Peyer's patch (tissue), 4 donors: ENCODE measurements around the gene PER1. TPM values are rescaled to one million over a fixed set of nuclear protein-coding genes. Genes with fewer than 3 reads are reported as not detected.

Source experiments
- DNase-seq, 3 donors: peaks; one replicate each; pipeline ENCODE4 v3.0.0-alpha.2; 2017 to 2019
- H3K27ac ChIP-seq, 4 donors: fragments of 200-600 bp; sonication (generic); one replicate each; pipeline ENCODE4 v1.5.1; 2016 to 2019
- H3K27me3 ChIP-seq, 2 donors: fragments of 200-600 bp; sonication (generic); one replicate each; pipeline ENCODE4 v1.5.1; 2019
- H3K36me3 ChIP-seq, 3 donors: fragments of 200-600 bp; sonication (generic); one replicate each; pipeline ENCODE4 v1.5.1; 2016 to 2019
- H3K4me1 ChIP-seq, 4 donors: fragments of 200-600 bp; sonication (generic); one replicate each; pipeline ENCODE4 v1.5.1; 2016 to 2019
- H3K4me3 ChIP-seq, 4 donors: fragments of 200-600 bp; sonication (generic); 1 replicate in 3 of 4; 2 replicates in 1 of 4; pipeline ENCODE4 v1.5.1; 2016 to 2019; ENCODE audit warnings: mild to moderate bottlenecking in 1 of 4
- H3K9me3 ChIP-seq, 4 donors: fragments of 200-600 bp; sonication (generic); one replicate each; pipeline ENCODE4 v1.5.1; 2016 to 2019; ENCODE audit warnings: mild to moderate bottlenecking in 1 of 4
- POLR2A ChIP-seq, 2 donors: fragments of 450-650 bp; IDR thresholded peaks; one replicate each; pipeline ENCODE4 v1.5.1; 2017; ENCODE audit warnings: antibody characterized with exemption in 2 of 2, mild to moderate bottlenecking in 2 of 2, moderate library complexity in 2 of 2
- total RNA-seq, 4 donors: library from RNA; depleted of rRNA; stranded (reverse); fragments of >200 nt; gene quantifications; one replicate each; pipeline ENCODE4 v1.1.0, GENCODE V29; 2016
- TF ChIP-seq, protein P1 (sequence below), 6 experiments: fragments of 450-650 bp in 4 of 6; fragments of 200-600 bp in 2 of 6; sonication (generic) in 1 of 6; IDR thresholded peaks; one replicate each; pipeline ENCODE4 v1.5.1; 2017 to 2019; ENCODE audit warnings: antibody characterized with exemption in 6 of 6, mild to moderate bottlenecking in 3 of 6, moderate library complexity in 1 of 6

The PER1 gene
- total RNA-seq, 4 donors from 2014 or later: 67.6 to 143 (median 119) TPM

DNA sequence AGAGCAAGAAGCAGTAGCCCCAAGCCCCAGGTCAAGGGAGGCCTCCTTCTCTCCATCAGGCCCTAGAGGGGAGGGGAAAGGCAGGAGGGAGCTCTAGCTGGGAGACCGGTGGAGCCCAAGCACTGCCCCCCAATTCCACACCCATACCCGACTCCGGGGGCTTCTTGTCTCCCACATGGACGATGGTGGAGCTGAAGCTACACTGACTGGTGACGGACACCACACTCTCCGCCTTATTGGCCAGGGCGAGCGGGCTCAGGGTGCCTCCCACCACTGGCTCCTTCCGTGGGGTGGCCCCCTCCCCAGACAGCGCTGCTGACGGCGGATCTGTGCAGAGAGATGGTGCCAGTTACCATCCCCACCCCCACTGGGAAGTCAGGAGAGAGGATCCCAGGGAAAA is 6.4 kb downstream of the PER1 start:
- H3K9me3 ChIP-seq: no peaks in the 10 kb centered on the region
- peaks cover 0 to 100% (median 9%) of the 10 kb centered on the region in 3 donors for H3K36me3 ChIP-seq
- H3K27ac ChIP-seq: no peak overlapping the region
- H3K4me3 ChIP-seq: no peak overlapping the region
- no peak for TF ChIP-seq POLR2A (IDR thresholded peaks at IDR 0.05)
- TF ChIP-seq, protein P1, sequence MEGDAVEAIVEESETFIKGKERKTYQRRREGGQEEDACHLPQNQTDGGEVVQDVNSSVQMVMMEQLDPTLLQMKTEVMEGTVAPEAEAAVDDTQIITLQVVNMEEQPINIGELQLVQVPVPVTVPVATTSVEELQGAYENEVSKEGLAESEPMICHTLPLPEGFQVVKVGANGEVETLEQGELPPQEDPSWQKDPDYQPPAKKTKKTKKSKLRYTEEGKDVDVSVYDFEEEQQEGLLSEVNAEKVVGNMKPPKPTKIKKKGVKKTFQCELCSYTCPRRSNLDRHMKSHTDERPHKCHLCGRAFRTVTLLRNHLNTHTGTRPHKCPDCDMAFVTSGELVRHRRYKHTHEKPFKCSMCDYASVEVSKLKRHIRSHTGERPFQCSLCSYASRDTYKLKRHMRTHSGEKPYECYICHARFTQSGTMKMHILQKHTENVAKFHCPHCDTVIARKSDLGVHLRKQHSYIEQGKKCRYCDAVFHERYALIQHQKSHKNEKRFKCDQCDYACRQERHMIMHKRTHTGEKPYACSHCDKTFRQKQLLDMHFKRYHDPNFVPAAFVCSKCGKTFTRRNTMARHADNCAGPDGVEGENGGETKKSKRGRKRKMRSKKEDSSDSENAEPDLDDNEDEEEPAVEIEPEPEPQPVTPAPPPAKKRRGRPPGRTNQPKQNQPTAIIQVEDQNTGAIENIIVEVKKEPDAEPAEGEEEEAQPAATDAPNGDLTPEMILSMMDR (IDR thresholded peaks at IDR 0.05): no peak
- no peaks in the 10 kb centered on the region for H3K27me3 ChIP-seq
- peaks cover 0 to 14% (median 9%) of the 10 kb centered on the region in 4 donors for H3K4me1 ChIP-seq
- DNase-seq: no peak

DNA sequence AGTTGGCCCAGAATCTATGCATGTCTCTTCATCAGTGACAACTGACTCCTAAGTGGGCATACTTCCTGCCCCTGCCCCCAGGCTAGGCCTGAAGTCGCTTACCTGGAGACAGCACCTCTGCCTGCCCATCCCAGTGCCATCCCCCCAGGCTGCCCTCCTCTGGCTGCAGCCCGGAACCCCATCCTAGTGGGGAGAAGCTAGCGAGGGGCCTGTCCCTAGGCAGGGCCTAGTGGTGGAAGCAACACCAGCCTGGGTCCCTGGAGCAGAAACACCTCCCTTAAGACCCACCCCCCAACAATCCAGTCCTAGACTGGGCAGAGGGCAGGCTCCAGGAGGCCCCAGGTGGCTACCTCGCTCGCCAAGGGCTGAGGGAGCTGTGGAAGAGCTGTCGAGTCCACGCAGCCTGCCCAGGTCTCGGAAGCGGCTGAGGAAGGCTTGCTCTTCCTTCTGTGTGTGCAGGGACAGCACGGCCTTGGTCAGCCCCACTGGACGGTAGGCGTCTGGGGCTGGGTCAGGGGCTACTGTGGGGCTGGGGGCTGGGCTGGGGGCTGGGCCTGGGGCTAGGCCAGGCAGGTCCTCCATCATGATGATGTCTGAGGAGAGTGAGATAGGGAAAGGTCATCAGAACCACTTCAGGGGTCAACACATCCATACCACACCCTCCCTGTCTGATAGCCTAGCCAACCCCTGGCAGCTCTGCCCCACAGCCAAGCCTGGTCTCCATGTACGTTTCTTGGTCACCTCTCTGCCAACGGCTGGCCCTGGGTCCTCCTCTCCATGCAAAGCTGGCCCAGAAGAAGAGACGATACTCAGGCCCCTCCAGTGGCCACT is 7.6 kb downstream of the PER1 start:
- H3K27ac ChIP-seq: no peak overlapping the region
- DNase-seq: no peak

DNA sequence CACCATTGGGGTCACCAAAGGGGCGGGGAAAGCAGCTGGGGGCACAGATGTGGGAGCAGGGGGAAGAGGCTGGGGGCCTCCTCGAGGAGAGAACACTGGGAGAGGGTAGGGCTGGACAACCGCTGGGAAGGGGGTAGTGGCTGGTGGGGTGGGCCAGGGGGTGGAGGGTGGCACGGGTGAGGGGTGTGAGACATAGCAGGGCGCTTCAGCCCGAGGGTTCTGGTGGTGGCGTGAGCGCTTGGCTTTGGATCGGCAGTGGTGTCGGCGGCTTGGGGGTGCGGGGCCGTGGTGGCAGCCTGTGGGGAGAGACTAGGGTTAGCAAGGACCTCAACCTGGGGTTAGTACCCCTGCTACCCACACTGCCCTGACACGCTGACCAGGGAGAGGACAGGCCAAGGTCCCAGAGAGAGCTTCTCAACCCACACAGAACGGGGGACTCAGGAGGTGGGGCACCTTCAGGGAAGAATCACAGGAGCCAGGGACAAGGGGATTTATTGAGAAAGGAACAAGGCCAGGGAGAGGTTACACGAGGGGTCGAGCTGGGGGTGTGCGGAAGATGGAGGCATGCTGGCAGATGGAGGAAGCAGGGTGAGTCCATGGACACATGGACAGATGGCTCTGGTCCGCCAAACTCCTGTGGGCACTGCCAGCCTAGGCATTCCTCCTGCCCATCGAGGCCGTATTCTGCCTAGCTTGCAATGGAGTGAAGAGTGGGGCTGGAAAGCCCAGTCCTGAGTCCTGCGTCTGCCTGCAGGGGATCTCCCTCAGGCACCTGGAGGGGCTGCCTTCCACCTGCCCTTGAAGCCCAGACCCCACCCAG is 8.4 kb downstream of the PER1 start:
- Histone ChIP-seq H3K9me3 (no peaks in the 10 kb centered on the region), H3K4me3 (no peak overlapping the region), H3K27me3 (no peaks in the 10 kb centered on the region), H3K27ac (peak overlapping the region in 1 of 4 donors; percentile 7), H3K4me1 (peaks cover 0 to 10% (median 1%) of the 10 kb centered on the region in 4 donors), H3K36me3 (peaks cover 0 to 96% (median 9%) of the 10 kb centered on the region in 3 donors)
- DNase-seq: peak in 1 of 3 donors; percentile 43
- TF ChIP-seq, protein P1 (IDR thresholded peaks at IDR 0.05): no peak
- TF ChIP-seq POLR2A (IDR thresholded peaks at IDR 0.05): no peak

More for the DNA sequence above, 7.6 kb downstream of the PER1 start:
- no peaks in the 10 kb centered on the region for H3K27me3 ChIP-seq
- peaks cover 0 to 3% (median under 1%) of the 10 kb centered on the region in 4 donors for H3K4me1 ChIP-seq
- H3K4me3 ChIP-seq: no peak overlapping the region
- TF ChIP-seq POLR2A (IDR thresholded peaks at IDR 0.05): no peak
- TF ChIP-seq, protein P1 (IDR thresholded peaks at IDR 0.05): no peak
- H3K36me3 ChIP-seq: peaks cover 0 to 100% (median 9%) of the 10 kb centered on the region in 3 donors
- H3K9me3 ChIP-seq: no peaks in the 10 kb centered on the region

DNA sequence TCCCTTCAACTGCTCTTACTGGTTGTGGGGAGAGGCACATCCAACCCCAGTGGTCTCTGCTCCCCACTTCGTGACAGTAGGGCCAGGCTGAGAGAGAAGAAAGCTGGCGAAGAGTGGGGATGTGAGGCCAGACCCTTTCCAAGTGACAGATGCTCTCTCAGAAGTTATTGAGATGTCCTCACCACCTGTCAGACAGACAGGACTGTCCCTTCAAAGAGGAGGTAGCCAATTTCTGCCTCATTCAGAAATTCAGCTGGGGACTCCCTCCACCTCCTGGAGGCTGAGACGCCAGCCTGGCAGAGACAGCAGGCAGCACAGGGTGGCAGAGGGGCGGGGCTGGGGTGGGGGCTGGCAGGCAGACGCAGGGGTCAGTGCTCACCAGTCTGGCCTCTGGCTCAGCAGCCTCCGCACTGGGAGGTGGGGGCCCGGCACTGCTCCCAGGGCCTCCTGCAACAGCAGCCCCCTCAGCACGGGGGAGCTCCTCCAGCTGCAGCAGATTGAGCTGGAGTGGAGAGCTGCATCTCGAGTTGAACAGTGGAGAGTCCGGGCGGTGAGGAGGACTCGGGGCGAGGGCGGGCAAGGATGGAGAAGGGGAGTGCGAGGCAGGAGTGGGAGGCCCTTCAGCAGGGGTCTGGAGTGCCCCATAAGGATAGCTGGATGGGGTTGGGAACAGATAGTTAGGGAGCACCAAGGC is 9.2 kb downstream of the PER1 start:
- H3K27ac ChIP-seq: peak overlapping the region in 2 of 4 donors; percentile 5 to 7
- no peak overlapping the region for H3K4me3 ChIP-seq
- no peak for TF ChIP-seq POLR2A (IDR thresholded peaks at IDR 0.05)
- TF ChIP-seq, protein P1 (IDR thresholded peaks at IDR 0.05): no peak
- H3K4me1 ChIP-seq: peaks cover 0 to 16% (median 1%) of the 10 kb centered on the region in 4 donors
- H3K27me3 ChIP-seq: no peaks in the 10 kb centered on the region
- peaks cover 0 to 88% (median 2%) of the 10 kb centered on the region in 3 donors for H3K36me3 ChIP-seq
- DNase-seq: peak in 1 of 3 donors; percentile 44
- no peaks in the 10 kb centered on the region for H3K9me3 ChIP-seq
